Neural cell (in vitro differentiated cells): ENCODE measurements around the gene NHSL2. TPM values are rescaled to one million over a fixed set of nuclear protein-coding genes. Genes with fewer than 3 reads are reported as not detected.

ENCODE experiments used
- H2AFZ ChIP-seq: fragments of 200-600, 300-800 bp; sonication (generic), shearing (Covaris generic); 2 replicates; pipeline ENCODE4 v1.6.0; 2014; ENCODE audit warnings: low read depth, mild to moderate bottlenecking, antibody characterized with exemption, low read length, moderate library complexity
- H3F3A ChIP-seq: fragments of 200-600 bp; shearing (Covaris generic); 2 replicates; pipeline ENCODE4 v1.6.1; 2016; ENCODE audit warnings: mild to moderate bottlenecking, moderate library complexity, mixed read lengths, antibody characterized with exemption, low read length; ENCODE audit not compliant: insufficient read depth, poor library complexity, severe bottlenecking
- H3K27ac ChIP-seq: fragments of 200-600, 300-800 bp; sonication (generic), shearing (Covaris generic); 2 replicates; pipeline ENCODE4 v1.5.1; 2014; ENCODE audit warnings: mild to moderate bottlenecking, low read length, moderate library complexity
- H3K27me3 ChIP-seq: fragments of 300-800, 200-600 bp; sonication (generic), shearing (Covaris generic); 2 replicates; pipeline ENCODE4 v1.6.0; 2014; ENCODE audit warnings: mild to moderate bottlenecking, low read depth, low read length, moderate library complexity; ENCODE audit not compliant: insufficient read depth
- H3K36me3 ChIP-seq: fragments of 300-800, 200-600 bp; sonication (generic), shearing (Covaris generic); 2 replicates; pipeline ENCODE4 v1.5.1; 2014; ENCODE audit warnings: mild to moderate bottlenecking, antibody characterized with exemption, low read length, moderate library complexity; ENCODE audit not compliant: insufficient read depth
- H3K4me2 ChIP-seq: fragments of 300-800, 200-600 bp; sonication (generic), shearing (Covaris generic); 2 replicates; pipeline ENCODE4 v1.6.0; 2014; ENCODE audit warnings: mild to moderate bottlenecking, low read length
- H3K4me3 ChIP-seq: fragments of 300-800, 200-600 bp; sonication (generic), shearing (Covaris generic); 2 replicates; pipeline ENCODE4 v1.5.1; 2014; ENCODE audit warnings: mild to moderate bottlenecking, low read length, moderate library complexity
- H3K79me2 ChIP-seq: fragments of 200-600 bp; shearing (Covaris generic); replicated peaks from 2 replicates; pipeline ENCODE4 v1.6.0; 2014; ENCODE audit warnings: mild to moderate bottlenecking, low read length, moderate library complexity; ENCODE audit not compliant: insufficient read depth
- H3K9ac ChIP-seq: fragments of 300-800, 200-600 bp; sonication (generic), shearing (Covaris generic); 2 replicates; pipeline ENCODE4 v1.6.1; 2016; ENCODE audit warnings: mild to moderate bottlenecking, low read length, mixed read lengths
- H3K9me2 ChIP-seq: fragments of 200-600 bp; shearing (Covaris generic); 2 replicates; pipeline ENCODE4 v1.6.1; 2016; ENCODE audit warnings: mild to moderate bottlenecking, low read length, mixed read lengths; ENCODE audit not compliant: insufficient read depth
- H3K9me3 ChIP-seq: fragments of 200-600, 300-800 bp; sonication (generic), shearing (Covaris generic); 2 replicates; pipeline ENCODE4 v1.6.1; 2016; ENCODE audit warnings: mild to moderate bottlenecking, mixed run types, low read length, moderate library complexity, mixed read lengths
- H4K20me1 ChIP-seq: fragments of 200-600 bp; shearing (Covaris generic); 2 replicates; pipeline ENCODE4 v1.6.1; 2016; ENCODE audit warnings: mild to moderate bottlenecking, mixed run types; ENCODE audit not compliant: insufficient read depth
- EP300 ChIP-seq: fragments of 450-650 bp; conservative IDR thresholded peaks from 2 replicates; pipeline ENCODE4 v1.6.1; 2014; ENCODE audit warnings: antibody characterized with exemption, mild to moderate bottlenecking, moderate library complexity; ENCODE audit not compliant: poor library complexity, severe bottlenecking
- EZH2 ChIP-seq: fragments of 200-600, 300-800 bp; shearing (Covaris generic), sonication (generic); IDR thresholded peaks from 2 replicates; pipeline ENCODE4 v1.6.1; 2014; ENCODE audit warnings: antibody characterized with exemption, low read length, borderline replicate concordance, mild to moderate bottlenecking; ENCODE audit not compliant: insufficient read depth, poor library complexity, severe bottlenecking
- MXI1 ChIP-seq: fragments of 450-650 bp; conservative IDR thresholded peaks from 2 replicates; pipeline ENCODE4 v1.6.1; 2014; ENCODE audit warnings: antibody characterized with exemption, mild to moderate bottlenecking; ENCODE audit not compliant: poor library complexity, severe bottlenecking
- POLR2AphosphoS5 ChIP-seq: IDR thresholded peaks from 2 replicates; pipeline ENCODE4 v1.6.1; 2012
- RAD21 ChIP-seq: fragments of 450-650 bp; conservative IDR thresholded peaks from 2 replicates; pipeline ENCODE4 v1.6.1; 2014; ENCODE audit warnings: antibody characterized with exemption, mild to moderate bottlenecking, moderate library complexity
- SMC3 ChIP-seq: fragments of 450-650 bp; conservative IDR thresholded peaks from 2 replicates; pipeline ENCODE4 v1.6.1; 2014; ENCODE audit warnings: antibody characterized with exemption, mild to moderate bottlenecking, moderate library complexity; ENCODE audit not compliant: poor library complexity
- TAF1 ChIP-seq: IDR thresholded peaks from 2 replicates; pipeline ENCODE4 v1.6.1; 2012; ENCODE audit warnings: low read depth
- polyA plus RNA-seq: library from polyadenylated mRNA; depleted of rRNA; stranded (reverse); fragments of >200 nt; gene quantifications from 2 replicates; pipeline ENCODE4 v1.2.3, GENCODE V29; 2014
- TF ChIP-seq, protein P1 (sequence below): fragments of 450-650 bp; IDR thresholded peaks from 2 replicates; pipeline ENCODE4 v1.5.1; 2014; ENCODE audit warnings: antibody characterized with exemption, mild to moderate bottlenecking, moderate library complexity; ENCODE audit not compliant: poor library complexity, severe bottlenecking
- TF ChIP-seq, protein P2 (sequence below): IDR thresholded peaks from 2 replicates; pipeline ENCODE4 v1.6.1; 2012; ENCODE audit warnings: borderline replicate concordance

Gene NHSL2
- polyA plus RNA-seq, 1 donor from 2014 or later: 0.87 TPM

DNA sequence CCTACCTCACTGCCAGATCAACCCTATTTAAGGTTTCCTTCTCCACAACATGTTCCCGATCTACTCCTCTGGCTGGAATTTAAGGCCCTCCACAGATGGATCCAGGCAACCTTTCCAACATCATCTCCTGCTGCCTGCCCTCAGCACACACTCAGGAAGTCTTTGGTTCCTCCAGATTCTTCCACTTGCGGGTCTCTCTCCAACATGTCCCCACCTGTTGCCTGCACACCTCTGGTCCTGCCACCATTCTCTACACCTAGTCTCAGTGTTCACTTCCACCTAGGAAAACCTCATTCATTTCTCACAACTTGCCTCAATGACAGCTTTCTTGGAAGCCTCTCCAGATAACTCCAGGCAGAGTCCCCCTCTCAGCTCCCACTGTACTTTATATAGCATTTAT, 140.9 kb downstream of the NHSL2 start:
- H3K27ac ChIP-seq: no peak overlapping the region

DNA sequence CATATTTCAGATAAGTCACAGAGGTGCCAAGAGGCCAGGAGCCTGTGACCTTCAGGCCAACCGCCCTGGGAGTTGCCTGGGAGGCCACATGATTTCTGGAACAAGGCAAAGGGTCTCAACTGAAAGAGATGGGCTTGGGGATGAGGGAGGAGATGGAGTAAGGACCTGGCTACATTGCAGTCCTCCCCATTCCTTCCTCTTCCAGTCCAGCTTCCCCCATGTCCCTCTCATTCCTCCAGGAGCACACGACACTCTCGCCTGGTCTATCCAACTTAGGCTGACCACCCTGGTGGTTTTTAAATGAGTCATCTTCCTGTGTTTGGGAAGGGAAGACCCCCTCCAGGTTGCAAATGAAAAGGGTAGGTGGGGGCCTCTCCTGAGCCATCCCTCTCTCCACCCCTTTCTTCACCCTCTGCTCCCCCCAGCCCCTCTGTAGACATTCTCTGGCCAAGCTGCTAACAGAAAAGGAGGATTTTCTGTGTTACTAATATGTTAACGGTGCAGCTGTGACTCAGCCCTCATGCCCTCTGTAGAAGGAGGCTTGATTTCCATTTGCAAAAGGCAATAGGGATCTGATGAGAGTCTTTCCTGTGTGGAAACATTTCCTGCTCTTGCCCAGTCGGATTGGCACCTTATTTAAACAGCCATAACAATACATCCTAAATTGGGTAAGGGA, 141.9 kb downstream of the NHSL2 start:
- no peak overlapping the region for H3K4me3 ChIP-seq
- H4K20me1 ChIP-seq: no peaks in the 10 kb centered on the region
- no peaks in the 10 kb centered on the region for H3K36me3 ChIP-seq

More for the DNA sequence above, 140.9 kb downstream of the NHSL2 start:
- Histone ChIP-seq H3K4me3 (no peak overlapping the region), H3K9ac (no peak overlapping the region), H4K20me1 (no peaks in the 10 kb centered on the region), H3K27me3 (no peaks in the 10 kb centered on the region), H2AFZ (no peak overlapping the region), H3K9me2 (no peaks in the 10 kb centered on the region), H3K79me2 (no peaks in the 10 kb centered on the region), H3K9me3 (no peaks in the 10 kb centered on the region), H3K4me2 (no peak overlapping the region), H3F3A (no peaks in the 10 kb centered on the region), H3K36me3 (no peaks in the 10 kb centered on the region)
- no peak for TF ChIP-seq POLR2AphosphoS5
- no peak for TF ChIP-seq EZH2
- TF ChIP-seq, protein P1, sequence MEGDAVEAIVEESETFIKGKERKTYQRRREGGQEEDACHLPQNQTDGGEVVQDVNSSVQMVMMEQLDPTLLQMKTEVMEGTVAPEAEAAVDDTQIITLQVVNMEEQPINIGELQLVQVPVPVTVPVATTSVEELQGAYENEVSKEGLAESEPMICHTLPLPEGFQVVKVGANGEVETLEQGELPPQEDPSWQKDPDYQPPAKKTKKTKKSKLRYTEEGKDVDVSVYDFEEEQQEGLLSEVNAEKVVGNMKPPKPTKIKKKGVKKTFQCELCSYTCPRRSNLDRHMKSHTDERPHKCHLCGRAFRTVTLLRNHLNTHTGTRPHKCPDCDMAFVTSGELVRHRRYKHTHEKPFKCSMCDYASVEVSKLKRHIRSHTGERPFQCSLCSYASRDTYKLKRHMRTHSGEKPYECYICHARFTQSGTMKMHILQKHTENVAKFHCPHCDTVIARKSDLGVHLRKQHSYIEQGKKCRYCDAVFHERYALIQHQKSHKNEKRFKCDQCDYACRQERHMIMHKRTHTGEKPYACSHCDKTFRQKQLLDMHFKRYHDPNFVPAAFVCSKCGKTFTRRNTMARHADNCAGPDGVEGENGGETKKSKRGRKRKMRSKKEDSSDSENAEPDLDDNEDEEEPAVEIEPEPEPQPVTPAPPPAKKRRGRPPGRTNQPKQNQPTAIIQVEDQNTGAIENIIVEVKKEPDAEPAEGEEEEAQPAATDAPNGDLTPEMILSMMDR: no peak
- no peak for TF ChIP-seq EP300
- no peak for TF ChIP-seq MXI1
- no peak for TF ChIP-seq TAF1
- no peak for TF ChIP-seq RAD21
- no peak for TF ChIP-seq SMC3
- TF ChIP-seq, protein P2, sequence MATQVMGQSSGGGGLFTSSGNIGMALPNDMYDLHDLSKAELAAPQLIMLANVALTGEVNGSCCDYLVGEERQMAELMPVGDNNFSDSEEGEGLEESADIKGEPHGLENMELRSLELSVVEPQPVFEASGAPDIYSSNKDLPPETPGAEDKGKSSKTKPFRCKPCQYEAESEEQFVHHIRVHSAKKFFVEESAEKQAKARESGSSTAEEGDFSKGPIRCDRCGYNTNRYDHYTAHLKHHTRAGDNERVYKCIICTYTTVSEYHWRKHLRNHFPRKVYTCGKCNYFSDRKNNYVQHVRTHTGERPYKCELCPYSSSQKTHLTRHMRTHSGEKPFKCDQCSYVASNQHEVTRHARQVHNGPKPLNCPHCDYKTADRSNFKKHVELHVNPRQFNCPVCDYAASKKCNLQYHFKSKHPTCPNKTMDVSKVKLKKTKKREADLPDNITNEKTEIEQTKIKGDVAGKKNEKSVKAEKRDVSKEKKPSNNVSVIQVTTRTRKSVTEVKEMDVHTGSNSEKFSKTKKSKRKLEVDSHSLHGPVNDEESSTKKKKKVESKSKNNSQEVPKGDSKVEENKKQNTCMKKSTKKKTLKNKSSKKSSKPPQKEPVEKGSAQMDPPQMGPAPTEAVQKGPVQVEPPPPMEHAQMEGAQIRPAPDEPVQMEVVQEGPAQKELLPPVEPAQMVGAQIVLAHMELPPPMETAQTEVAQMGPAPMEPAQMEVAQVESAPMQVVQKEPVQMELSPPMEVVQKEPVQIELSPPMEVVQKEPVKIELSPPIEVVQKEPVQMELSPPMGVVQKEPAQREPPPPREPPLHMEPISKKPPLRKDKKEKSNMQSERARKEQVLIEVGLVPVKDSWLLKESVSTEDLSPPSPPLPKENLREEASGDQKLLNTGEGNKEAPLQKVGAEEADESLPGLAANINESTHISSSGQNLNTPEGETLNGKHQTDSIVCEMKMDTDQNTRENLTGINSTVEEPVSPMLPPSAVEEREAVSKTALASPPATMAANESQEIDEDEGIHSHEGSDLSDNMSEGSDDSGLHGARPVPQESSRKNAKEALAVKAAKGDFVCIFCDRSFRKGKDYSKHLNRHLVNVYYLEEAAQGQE: no peak

More for the DNA sequence above, 141.9 kb downstream of the NHSL2 start:
- Histone ChIP-seq H2AFZ (no peak overlapping the region), H3K79me2 (no peaks in the 10 kb centered on the region), H3K4me2 (no peak overlapping the region), H3K9me3 (no peaks in the 10 kb centered on the region), H3K27ac (no peak overlapping the region), H3K9ac (no peak overlapping the region), H3K27me3 (no peaks in the 10 kb centered on the region), H3F3A (no peaks in the 10 kb centered on the region), H3K9me2 (no peaks in the 10 kb centered on the region)
- TF ChIP-seq SMC3: no peak
- TF ChIP-seq MXI1: no peak
- TF ChIP-seq RAD21: no peak
- TF ChIP-seq, protein P2: no peak
- TF ChIP-seq, protein P1: no peak
- TF ChIP-seq EZH2: no peak
- no peak for TF ChIP-seq POLR2AphosphoS5
- TF ChIP-seq TAF1: no peak
- no peak for TF ChIP-seq EP300
